ENCODE measurements around the gene SUN5. TPM values are rescaled to one million over a fixed set of nuclear protein-coding genes. Genes with fewer than 3 reads are reported as not detected.
"Not testable (repeated sequence)": the region's sequence is repeated elsewhere in the genome, so short reads cannot be mapped to it uniquely, and the experiment has no call there.

SUN5 gene
- total RNA-seq, 3 donors from 2014 or later: not detected

- no peak overlapping the region for H3K4me3 ChIP-seq
- TF ChIP-seq, protein P1, sequence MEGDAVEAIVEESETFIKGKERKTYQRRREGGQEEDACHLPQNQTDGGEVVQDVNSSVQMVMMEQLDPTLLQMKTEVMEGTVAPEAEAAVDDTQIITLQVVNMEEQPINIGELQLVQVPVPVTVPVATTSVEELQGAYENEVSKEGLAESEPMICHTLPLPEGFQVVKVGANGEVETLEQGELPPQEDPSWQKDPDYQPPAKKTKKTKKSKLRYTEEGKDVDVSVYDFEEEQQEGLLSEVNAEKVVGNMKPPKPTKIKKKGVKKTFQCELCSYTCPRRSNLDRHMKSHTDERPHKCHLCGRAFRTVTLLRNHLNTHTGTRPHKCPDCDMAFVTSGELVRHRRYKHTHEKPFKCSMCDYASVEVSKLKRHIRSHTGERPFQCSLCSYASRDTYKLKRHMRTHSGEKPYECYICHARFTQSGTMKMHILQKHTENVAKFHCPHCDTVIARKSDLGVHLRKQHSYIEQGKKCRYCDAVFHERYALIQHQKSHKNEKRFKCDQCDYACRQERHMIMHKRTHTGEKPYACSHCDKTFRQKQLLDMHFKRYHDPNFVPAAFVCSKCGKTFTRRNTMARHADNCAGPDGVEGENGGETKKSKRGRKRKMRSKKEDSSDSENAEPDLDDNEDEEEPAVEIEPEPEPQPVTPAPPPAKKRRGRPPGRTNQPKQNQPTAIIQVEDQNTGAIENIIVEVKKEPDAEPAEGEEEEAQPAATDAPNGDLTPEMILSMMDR (IDR thresholded peaks at IDR 0.05): no peak
- no peaks in the 10 kb centered on the region for H3K36me3 ChIP-seq
- H3K9me3 ChIP-seq: peaks cover 0 to 12% of the 10 kb centered on the region in 2 donors
- peak in 1 of 2 donors; percentile 46 for DNase-seq (ENCODE audit: low spot score in 2 of 2)
- no peaks in the 10 kb centered on the region for H3K4me1 ChIP-seq
- H3K27me3 ChIP-seq: no peaks in the 10 kb centered on the region
- H3K27ac ChIP-seq: no peak overlapping the region
- intact Hi-C loops (cut with DNase I; ENCODE audit: low total_unique reads): no loop called here
Measured at GRCh38 chr20:32976746-32977145, 27.5 kb downstream of the SUN5 start.

DNA sequence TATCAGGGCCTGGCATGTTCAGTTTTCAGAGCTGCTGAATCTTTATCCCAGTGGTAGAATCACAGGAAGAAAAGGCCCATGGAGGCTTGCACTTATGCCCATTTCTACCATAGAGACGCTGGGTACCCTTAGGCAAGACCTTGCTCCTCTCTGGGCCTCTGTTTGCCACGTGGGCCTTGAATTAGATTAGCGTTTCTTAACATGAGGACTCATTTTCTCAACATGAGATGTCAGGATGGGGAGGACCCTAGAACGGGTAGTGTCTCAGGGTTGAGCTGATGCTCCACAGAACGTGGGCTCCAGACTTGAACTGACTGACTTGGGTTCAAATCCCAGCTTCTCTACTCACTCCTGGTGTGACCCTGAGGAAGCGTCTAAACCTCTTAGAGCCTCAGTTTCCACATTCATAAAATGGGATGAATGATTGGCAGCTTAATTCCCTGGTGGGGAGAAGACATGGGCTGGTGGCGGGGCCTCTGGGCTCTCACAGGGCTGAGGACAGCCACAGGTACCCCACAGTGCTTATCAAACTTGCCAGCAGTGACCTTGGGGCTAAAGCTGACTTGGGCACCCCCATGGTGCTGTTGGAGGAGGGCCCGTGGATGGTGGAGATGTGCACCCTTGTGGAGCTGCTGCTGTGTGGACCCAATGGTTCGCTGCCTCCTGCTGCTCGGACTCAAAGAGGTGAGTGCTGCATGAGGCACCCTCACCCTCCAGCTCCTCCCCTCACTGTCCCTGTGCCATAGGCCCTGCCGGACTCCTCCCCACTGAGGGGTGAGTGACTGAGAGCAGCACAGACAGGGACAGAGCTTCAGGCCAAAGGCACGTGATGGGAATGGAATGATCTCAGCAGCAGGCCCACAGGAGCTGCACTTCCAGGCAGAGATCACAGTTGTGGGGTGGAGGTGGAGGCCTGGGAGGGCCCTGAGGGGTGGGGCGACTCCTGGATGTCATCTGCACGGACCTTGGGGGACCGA is 28.2 kb downstream of the SUN5 start:
- Histone ChIP-seq H3K4me1 (no peaks in the 10 kb centered on the region), H3K4me3 (no peak overlapping the region), H3K36me3 (no peaks in the 10 kb centered on the region), H3K27me3 (no peaks in the 10 kb centered on the region), H3K9me3 (peaks cover 0 to 12% of the 10 kb centered on the region in 2 donors), H3K27ac (no peak overlapping the region)
- TF ChIP-seq, protein P1 (IDR thresholded peaks at IDR 0.05): no peak
- TF ChIP-seq POLR2A (IDR thresholded peaks at IDR 0.05) (no peak), POLR2AphosphoS5 (IDR thresholded peaks at IDR 0.05) (no peak)
- intact Hi-C loops (cut with DNase I; ENCODE audit: low total_unique reads): no loop called here
- DNase-seq (ENCODE audit: low spot score in 2 of 2): peak in 1 of 2 donors; percentile 67

GRCh38 chr20:32975121-32975520 is 29.1 kb downstream of the SUN5 start:
- peaks cover 0 to 12% of the 10 kb centered on the region in 2 donors for H3K9me3 ChIP-seq
- intact Hi-C loops (cut with DNase I; ENCODE audit: low total_unique reads); H3K27ac ChIP-seq; H3K4me1 ChIP-seq; H3K36me3 ChIP-seq; H3K27me3 ChIP-seq; DNase-seq (ENCODE audit: low spot score in 2 of 2); H3K4me3 ChIP-seq: not testable (repeated sequence)

DNA sequence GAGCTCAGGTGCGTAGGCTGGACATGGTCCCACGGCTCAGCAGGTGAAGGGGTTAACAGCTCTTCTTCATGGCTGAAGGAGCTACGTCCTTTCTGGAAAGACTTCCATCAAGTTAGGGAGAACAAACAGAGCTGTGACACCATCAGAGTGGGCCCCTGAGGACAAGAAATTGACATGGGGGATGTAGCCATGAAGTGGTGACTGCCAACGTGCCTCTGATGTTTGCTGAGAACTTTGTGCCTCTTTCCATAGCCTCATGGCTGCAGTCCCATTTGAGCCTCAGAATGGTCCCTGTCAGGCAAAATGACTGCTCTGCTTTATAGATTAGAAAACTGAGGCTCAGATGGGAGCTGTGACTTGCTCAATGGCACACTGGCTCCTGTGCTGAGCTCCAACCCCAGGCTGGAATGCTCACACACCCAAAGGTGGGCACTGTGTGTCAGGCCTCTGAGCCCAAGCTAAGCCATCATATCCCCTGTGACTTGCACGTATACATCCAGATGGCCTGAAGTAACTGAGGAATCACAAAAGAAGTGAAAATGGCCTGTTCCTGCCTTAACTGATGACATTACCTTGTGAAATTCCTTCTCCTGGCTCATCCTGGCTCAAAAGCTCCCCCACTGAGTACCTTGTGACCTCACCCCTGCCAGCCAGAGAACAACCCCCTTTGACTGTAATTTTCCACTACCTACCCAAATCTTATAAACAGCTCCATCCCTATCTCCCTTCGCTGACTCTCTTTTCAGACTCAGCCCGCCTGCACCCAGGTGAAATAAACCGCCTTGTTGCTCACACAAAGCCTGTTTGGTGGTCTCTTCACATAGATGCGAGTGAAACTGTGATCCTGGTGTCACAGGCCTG is 29.8 kb downstream of the SUN5 start:
- H3K4me1 ChIP-seq; H3K36me3 ChIP-seq; intact Hi-C loops (cut with DNase I; ENCODE audit: low total_unique reads); H3K4me3 ChIP-seq; H3K27me3 ChIP-seq; H3K27ac ChIP-seq: not testable (repeated sequence)
- peak in 1 of 2 donors; percentile 17 for DNase-seq (ENCODE audit: low spot score in 2 of 2)
- H3K9me3 ChIP-seq: peaks cover 0 to 12% of the 10 kb centered on the region in 2 donors

DNA sequence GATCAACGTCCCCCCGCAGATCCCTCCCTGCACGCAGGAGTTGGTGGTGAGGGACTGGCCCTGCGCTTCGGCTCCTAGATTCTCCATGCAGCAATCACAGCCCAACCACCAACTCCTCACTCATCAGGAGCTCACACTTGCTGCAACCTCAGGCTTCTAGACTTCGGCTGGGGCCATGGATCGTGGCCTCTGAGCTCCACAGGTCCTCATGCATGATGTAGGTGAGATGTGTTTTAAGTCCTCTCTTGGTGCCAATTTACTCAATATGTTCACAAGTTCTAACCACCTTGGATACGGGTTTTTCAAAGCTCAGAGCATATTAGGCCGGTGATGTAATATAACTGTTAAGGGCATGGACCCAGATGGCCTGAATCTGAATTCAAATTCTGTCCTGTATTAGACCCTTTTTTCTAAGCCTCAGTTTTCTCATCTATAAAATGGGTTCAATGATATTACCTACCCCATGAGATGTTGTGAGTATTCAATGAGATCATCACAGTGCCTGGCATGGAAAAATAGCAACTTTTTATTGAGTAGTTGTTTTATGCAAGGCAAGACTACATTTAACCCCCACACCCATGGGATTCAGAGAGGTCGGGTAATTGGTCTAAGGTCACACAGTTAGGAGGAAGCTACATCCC is 31.0 kb downstream of the SUN5 start:
- Histone ChIP-seq H3K27ac (no peak overlapping the region), H3K27me3 (no peaks in the 10 kb centered on the region), H3K4me1 (no peaks in the 10 kb centered on the region), H3K4me3 (no peak overlapping the region), H3K36me3 (no peaks in the 10 kb centered on the region), H3K9me3 (peaks cover 0 to 12% of the 10 kb centered on the region in 2 donors)
- DNase-seq (ENCODE audit: low spot score in 2 of 2): no peak
- TF ChIP-seq POLR2AphosphoS5 (IDR thresholded peaks at IDR 0.05) (no peak), POLR2A (IDR thresholded peaks at IDR 0.05) (no peak)
- TF ChIP-seq, protein P1 (IDR thresholded peaks at IDR 0.05): no peak
- intact Hi-C loops (cut with DNase I; ENCODE audit: low total_unique reads): no loop called here

Measured in breast epithelium (tissue), 4 donors.